Breast epithelium (tissue), 4 donors: Measurements from ENCODE around the gene CCDC39. TPM values are rescaled to one million over a fixed set of nuclear protein-coding genes. Genes with fewer than 3 reads are reported as not detected.

Experiments
- DNase-seq, 2 donors: peaks; one replicate each; pipeline ENCODE4 v3.0.0-alpha.2; 2019; ENCODE audit warnings: low spot score in 2 of 2
- H3K27ac ChIP-seq, 2 donors: fragments of 200-600 bp; sonication (generic) in 1 of 2; one replicate each; pipeline ENCODE4 v1.5.1; 2016 to 2019; ENCODE audit warnings: mild to moderate bottlenecking in 1 of 2
- H3K27me3 ChIP-seq, 2 donors: fragments of 200-600 bp; sonication (generic) in 1 of 2; one replicate each; pipeline versions ENCODE4 v1.5.1 to v1.6.0; 2017 to 2019; ENCODE audit warnings: control low read depth in 1 of 2, mild to moderate bottlenecking in 1 of 2
- H3K36me3 ChIP-seq: fragments of 200-600 bp; one replicate; pipeline ENCODE4 v1.5.1; 2019
- H3K4me1 ChIP-seq, 2 donors: fragments of 200-600 bp; sonication (generic); one replicate each; pipeline ENCODE4 v1.5.1; 2016 to 2019; ENCODE audit warnings: control low read depth in 1 of 2
- H3K4me3 ChIP-seq, 3 donors: fragments of 200-600 bp; sonication (generic); 1 replicate in 2 of 3; 2 replicates in 1 of 3; pipeline ENCODE4 v1.5.1; 2016 to 2019; ENCODE audit warnings: mild to moderate bottlenecking in 3 of 3, moderate library complexity in 2 of 3
- H3K9me3 ChIP-seq, 2 donors: fragments of 200-600 bp; sonication (generic) in 1 of 2; one replicate each; pipeline ENCODE4 v1.5.1; 2016 to 2019; ENCODE audit warnings: control low read depth in 1 of 2
- CTCF ChIP-seq, 3 donors: fragments of 450-650 bp; IDR thresholded peaks; one replicate each; pipeline ENCODE4 v1.5.1; 2016 to 2017; ENCODE audit warnings: antibody characterized with exemption in 3 of 3, mild to moderate bottlenecking in 3 of 3, moderate library complexity in 3 of 3
- POLR2A ChIP-seq: fragments of 450-650 bp; IDR thresholded peaks from one replicate; pipeline ENCODE4 v1.6.1; 2016; ENCODE audit warnings: antibody characterized with exemption, mild to moderate bottlenecking, moderate library complexity
- POLR2AphosphoS5 ChIP-seq, 3 donors: sonication (generic); formaldehyde crosslinking; IDR thresholded peaks; one replicate each; pipeline ENCODE4 v1.6.1; 2017; ENCODE audit warnings: antibody characterized with exemption in 3 of 3
- intact Hi-C: fragments of 100-400 bp; cut with DNase I; formaldehyde crosslinking; loops from one replicate; pipeline ENCODE4 v1.15.1; 2023; ENCODE audit warnings: low total_unique reads
- total RNA-seq, 3 donors: library from RNA; depleted of rRNA; stranded (reverse); fragments of >200 nt; gene quantifications; one replicate each; pipeline ENCODE4 v1.1.0, GENCODE V29; 2016

The CCDC39 gene
- total RNA-seq, 3 donors from 2014 or later: 0.32 to 0.33 TPM; not detected in 1

- intact Hi-C loops: no loop called here
- no peak for TF ChIP-seq POLR2A
- no peak for TF ChIP-seq CTCF (IDR thresholded peaks at IDR 0.05)
- TF ChIP-seq POLR2AphosphoS5 (IDR thresholded peaks at IDR 0.05): no peak
- Histone ChIP-seq H3K9me3 (no peaks in the 10 kb centered on the region), H3K4me1 (no peaks in the 10 kb centered on the region), H3K4me3 (no peak overlapping the region), H3K27me3 (no peaks in the 10 kb centered on the region), H3K27ac (no peak overlapping the region), H3K36me3 (peaks cover 7% of the 10 kb centered on the region)
- DNase-seq: no peak
These were observed 63.3 kb downstream of the CCDC39 start for GRCh38 chr3:180615954-180616353.

- DNase-seq: no peak
- intact Hi-C loops: no loop called here
- Histone ChIP-seq H3K27me3 (no peaks in the 10 kb centered on the region), H3K4me1 (no peaks in the 10 kb centered on the region), H3K4me3 (no peak overlapping the region), H3K9me3 (no peaks in the 10 kb centered on the region), H3K27ac (no peak overlapping the region), H3K36me3 (peaks cover 15% of the 10 kb centered on the region)
- TF ChIP-seq CTCF (IDR thresholded peaks at IDR 0.05) (no peak), POLR2A (no peak), POLR2AphosphoS5 (IDR thresholded peaks at IDR 0.05) (no peak)
These were observed 66.9 kb downstream of the CCDC39 start for GRCh38 chr3:180612364-180612763.

GRCh38 chr3:180611006-180611405 is 68.3 kb downstream of the CCDC39 start:
- no peaks in the 10 kb centered on the region for H3K27me3 ChIP-seq
- H3K4me3 ChIP-seq: no peak overlapping the region
- no peak overlapping the region for H3K27ac ChIP-seq
- intact Hi-C loops: no loop called here
- no peaks in the 10 kb centered on the region for H3K4me1 ChIP-seq
- TF ChIP-seq POLR2A (no peak), CTCF (IDR thresholded peaks at IDR 0.05) (no peak)
- H3K9me3 ChIP-seq: no peaks in the 10 kb centered on the region
- no peak for DNase-seq
- peaks cover 18% of the 10 kb centered on the region for H3K36me3 ChIP-seq

- H3K4me1 ChIP-seq: no peaks in the 10 kb centered on the region
- peak; percentile 77 to 86 for DNase-seq
- no peaks in the 10 kb centered on the region for H3K9me3 ChIP-seq
- H3K27me3 ChIP-seq: no peaks in the 10 kb centered on the region
- peak; percentile 58 to 85 (median 70) for TF ChIP-seq POLR2AphosphoS5 (IDR thresholded peaks at IDR 0.05)
- no peak for TF ChIP-seq POLR2A
- H3K27ac ChIP-seq: peak within 1 kb of the TSS; percentile 67 to 74
- intact Hi-C loops: no loop called here
- peak within 1 kb of the TSS; percentile 89 to 95 (median 94) for H3K4me3 ChIP-seq
- H3K36me3 ChIP-seq: peaks cover 6% of the 10 kb centered on the region
These were observed 77.3 kb downstream of the CCDC39 start, which contains the start of gene TTC14 for GRCh38 chr3:180601688-180602666. Gene TTC14, plus strand, starts transcription at chr3:180602163. Its CDS starts 99 bp downstream, at chr3:180602262.

- Histone ChIP-seq H3K27me3 (no peaks in the 10 kb centered on the region), H3K4me3 (no peak overlapping the region), H3K9me3 (no peaks in the 10 kb centered on the region), H3K4me1 (no peaks in the 10 kb centered on the region), H3K36me3 (peaks cover under 1% of the 10 kb centered on the region), H3K27ac (no peak overlapping the region)
- no peak for DNase-seq
- TF ChIP-seq CTCF (IDR thresholded peaks at IDR 0.05): no peak
- no peak for TF ChIP-seq POLR2A
- TF ChIP-seq POLR2AphosphoS5 (IDR thresholded peaks at IDR 0.05): no peak
- intact Hi-C loops: no loop called here
These were observed 78.8 kb downstream of the CCDC39 start for GRCh38 chr3:180600473-180600872.
